ENCODE data around the gene TMEM108.

TMEM108 gene

GRCh38 chr3:133283958-133284807 lies 246.0 kb downstream of the TMEM108 start:
- no peak for DNase-seq

- DNase-seq, result no peak
Observed at GRCh38 chr3:133289322-133289721, 251.1 kb downstream of the TMEM108 start.

- no peak for DNase-seq
Observed at GRCh38 chr3:133292296-133292695, 254.1 kb downstream of the TMEM108 start.

GRCh38 chr3:133293397-133294110 lies 255.4 kb downstream of the TMEM108 start:
- no peak for DNase-seq

- DNase-seq, result no peak
Observed at GRCh38 chr3:133294253-133294652, 256.1 kb downstream of the TMEM108 start.

- no peak for DNase-seq
Observed at GRCh38 chr3:133295199-133295901, 257.2 kb downstream of the TMEM108 start.

GRCh38 chr3:133295944-133296917 lies 258.0 kb downstream of the TMEM108 start:
- DNase-seq, result no peak

GRCh38 chr3:133296981-133297380 lies 258.8 kb downstream of the TMEM108 start:
- no peak for DNase-seq

- DNase-seq, result no peak
Observed at GRCh38 chr3:133300102-133300501, 261.9 kb downstream of the TMEM108 start.

GRCh38 chr3:133301194-133301593 lies 263.0 kb downstream of the TMEM108 start:
- DNase-seq, result no peak

GRCh38 chr3:133301731-133302130 lies 263.5 kb downstream of the TMEM108 start:
- DNase-seq, result no peak

GRCh38 chr3:133303430-133303829 lies 265.2 kb downstream of the TMEM108 start:
- no peak for DNase-seq

- DNase-seq, result no peak
Observed at GRCh38 chr3:133317866-133318265, 279.7 kb downstream of the TMEM108 start.

- DNase-seq, result peak; percentile 3
Observed at GRCh38 chr3:133328373-133328772, 290.2 kb downstream of the TMEM108 start.

- no peak for DNase-seq
Observed at GRCh38 chr3:133329626-133330025, 291.4 kb downstream of the TMEM108 start.

- peak; percentile 44 for DNase-seq
Observed at GRCh38 chr3:133330065-133330464, 291.9 kb downstream of the TMEM108 start.

GRCh38 chr3:133330522-133330921 lies 292.3 kb downstream of the TMEM108 start:
- no peak for DNase-seq

- DNase-seq, result no peak
Observed at GRCh38 chr3:133354721-133355120, 316.5 kb downstream of the TMEM108 start.

GRCh38 chr3:133360476-133360875 lies 322.3 kb downstream of the TMEM108 start:
- DNase-seq, result no peak

GRCh38 chr3:133361011-133361410 lies 322.8 kb downstream of the TMEM108 start:
- no peak for DNase-seq

- no peak for DNase-seq
Observed at GRCh38 chr3:133361435-133361834, 323.2 kb downstream of the TMEM108 start.

GRCh38 chr3:133362539-133362938 lies 324.3 kb downstream of the TMEM108 start:
- DNase-seq, result no peak

Measured in hematopoietic multipotent progenitor cell treated with erythropoietin and hydrocortisone succinate and interleukin-3 and kit ligand, for 4 days (in vitro differentiated cells).